CD14-positive monocyte (primary cell): Measurements from ENCODE around the gene HMHB1. TPM values are rescaled to one million over a fixed set of nuclear protein-coding genes. Genes with fewer than 3 reads are reported as not detected.

Source experiments
- DNase-seq, 3 donors: peaks; one replicate each; pipeline ENCODE4 v3.0.0-alpha.2; 2011 to 2022
- H2AFZ ChIP-seq: 2 replicates; pipeline ENCODE4 v1.6.0; 2012; ENCODE audit warnings: mild to moderate bottlenecking, low read depth, low read length, inconsistent platforms; ENCODE audit not compliant: insufficient read depth, poor library complexity, severe bottlenecking
- H3K27ac ChIP-seq, 2 donors: 1 replicate in 1 of 2; 2 replicates in 1 of 2; pipeline ENCODE4 v1.5.1; 2012 to 2013; ENCODE audit warnings: low read length in 2 of 2, control low read depth in 1 of 2, inconsistent platforms in 1 of 2, low read depth in 1 of 2, mild to moderate bottlenecking in 1 of 2
- H3K27me3 ChIP-seq, 2 donors: one replicate each; pipeline versions ENCODE4 v1.6.0 to v1.6.1; 2011 to 2013; ENCODE audit warnings: low read length in 2 of 2; ENCODE audit not compliant: control insufficient read depth in 2 of 2, insufficient read depth in 2 of 2
- H3K36me3 ChIP-seq, 2 donors: replicated peaks in 1 of 2; 1 replicate in 1 of 2; 2 replicates in 1 of 2; pipeline versions ENCODE4 v1.5.1 to v1.6.1; 2012 to 2013; ENCODE audit warnings: low read length in 2 of 2, control low read depth in 1 of 2, inconsistent platforms in 1 of 2, mild to moderate bottlenecking in 1 of 2; ENCODE audit not compliant: insufficient read depth in 2 of 2, control insufficient read depth in 1 of 2
- H3K4me1 ChIP-seq, 2 donors: 1 replicate in 1 of 2; 2 replicates in 1 of 2; pipeline versions ENCODE4 v1.5.1 to v1.6.1; 2012 to 2013; ENCODE audit warnings: low read length in 2 of 2, control low read depth in 1 of 2, inconsistent platforms in 1 of 2, mild to moderate bottlenecking in 1 of 2, moderate library complexity in 1 of 2; ENCODE audit not compliant: insufficient read depth in 2 of 2, control insufficient read depth in 1 of 2
- H3K4me2 ChIP-seq: replicated peaks from 2 replicates; pipeline ENCODE3; 2012; ENCODE audit warnings: low read length, moderate library complexity, mild to moderate bottlenecking; ENCODE audit not compliant: poor library complexity, severe bottlenecking; ENCODE audit errors: extremely low read depth
- H3K4me3 ChIP-seq, 3 experiments: fragments of 200-600 bp in 1 of 3; sonication (generic) in 1 of 3; replicated peaks in 1 of 3; 1 replicate in 2 of 3; 2 replicates in 1 of 3; pipeline ENCODE4 v1.5.1; 2011 to 2013; ENCODE audit warnings: low read length in 3 of 3, mild to moderate bottlenecking in 3 of 3, control low read depth in 2 of 3, low read depth in 2 of 3, inconsistent platforms in 1 of 3, moderate library complexity in 1 of 3
- H3K79me2 ChIP-seq: 2 replicates; pipeline ENCODE4 v1.6.0; 2012; ENCODE audit warnings: mild to moderate bottlenecking, control low read depth, inconsistent platforms, low read length, moderate library complexity; ENCODE audit not compliant: insufficient read depth
- H3K9ac ChIP-seq: 2 replicates; pipeline ENCODE4 v1.6.0; 2017; ENCODE audit warnings: low read length, mild to moderate bottlenecking; ENCODE audit not compliant: insufficient read depth, poor library complexity, severe bottlenecking
- H3K9me3 ChIP-seq, 2 donors: replicated peaks in 1 of 2; 1 replicate in 1 of 2; 2 replicates in 1 of 2; pipeline versions ENCODE4 v1.5.1 to v1.6.1; 2012 to 2013; ENCODE audit warnings: low read length in 2 of 2, control low read depth in 1 of 2; ENCODE audit not compliant: control insufficient read depth in 1 of 2, insufficient read depth in 1 of 2
- H4K20me1 ChIP-seq: 2 replicates; pipeline ENCODE4 v1.6.0; 2012; ENCODE audit warnings: mild to moderate bottlenecking, low read length, control low read depth, moderate library complexity; ENCODE audit not compliant: insufficient read depth
- H3K27ac Mint-ChIP-seq, 7 donors: one replicate each; pipeline ENCODE4 v1.8.0; 2020; ENCODE audit warnings: mild to moderate bottlenecking in 7 of 7, mixed read lengths in 7 of 7, moderate library complexity in 6 of 7, inconsistent platforms in 2 of 7
- H3K27me3 Mint-ChIP-seq, 3 donors: one replicate each; pipeline ENCODE4 v1.8.0; 2021 to 2022; ENCODE audit warnings: low read depth in 3 of 3, mild to moderate bottlenecking in 3 of 3, mixed read lengths in 3 of 3, moderate library complexity in 3 of 3, inconsistent platforms in 1 of 3
- H3K36me3 Mint-ChIP-seq, 2 donors: one replicate each; pipeline ENCODE4 v1.8.0; 2020; ENCODE audit warnings: mixed read lengths in 2 of 2, inconsistent platforms in 1 of 2, mild to moderate bottlenecking in 1 of 2
- H3K4me1 Mint-ChIP-seq: one replicate; pipeline ENCODE4 v1.8.0; 2020; ENCODE audit warnings: mild to moderate bottlenecking, mixed read lengths
- H3K4me3 Mint-ChIP-seq, 2 donors: one replicate each; pipeline ENCODE4 v1.8.0; 2020; ENCODE audit warnings: mild to moderate bottlenecking in 2 of 2, mixed read lengths in 2 of 2, moderate library complexity in 1 of 2
- H3K9me3 Mint-ChIP-seq, 7 donors: one replicate each; pipeline ENCODE4 v1.8.0; 2020 to 2022; ENCODE audit warnings: mixed read lengths in 7 of 7, mild to moderate bottlenecking in 6 of 7, moderate library complexity in 6 of 7, inconsistent platforms in 2 of 7
- CTCF ChIP-seq: fragments of 200-600 bp; IDR thresholded peaks from one replicate; pipeline ENCODE4 v1.8.0; 2022; ENCODE audit warnings: antibody characterized with exemption, mild to moderate bottlenecking
- WGBS: methylation state at CpG from one replicate; pipeline ENCODE4 v1.1.5; 2013; ENCODE audit warnings: missing lambda C conversion rate; ENCODE audit not compliant: insufficient coverage; 5-methylcytosine and 5-hydroxymethylcytosine counted together
- intact Hi-C, 2 donors: fragments of 100-400 bp; cut with micrococcal nuclease; formaldehyde crosslinking; loops; one replicate each; pipeline versions ENCODE4 v1.15.0 to v1.15.1; 2023
- polyA plus RNA-seq, 3 donors: library from polyadenylated mRNA; depleted of rRNA in 1 of 3; unstranded in 2 of 3; stranded (reverse) in 1 of 3; fragments of 300-500 nt in 2 of 3; fragments of >200 nt in 1 of 3; fragmentation: Illumina TruSeq in 2 of 3; gene quantifications; 1 replicate in 2 of 3; 2 replicates in 1 of 3; pipeline ENCODE4 v1.2.3, GENCODE V29; 2012 to 2021

HMHB1 gene
- polyA plus RNA-seq, 3 donors, result not detected

GRCh38 chr5:143837306-143837848 lies 25.4 kb downstream of the HMHB1 start:
- Histone ChIP-seq H3K4me2 (no peak overlapping the region), H3K79me2 (no peaks in the 10 kb centered on the region), H3K27me3 (no peaks in the 10 kb centered on the region), H3K4me3 (no peak overlapping the region), H3K9me3 (no peaks in the 10 kb centered on the region), H3K9ac (no peak overlapping the region), H3K4me1 (no peaks in the 10 kb centered on the region), H3K36me3 (no peaks in the 10 kb centered on the region), H4K20me1 (no peaks in the 10 kb centered on the region), H2AFZ (no peak overlapping the region), H3K27ac (no peak overlapping the region)
- Mint-ChIP-seq H3K4me3 (no peak overlapping the region), H3K4me1 (no peaks in the 10 kb centered on the region), H3K9me3 (peaks cover 0 to 5% (median 0%) of the 10 kb centered on the region in 7 donors), H3K27me3 (peaks cover 0 to 1% (median 0%) of the 10 kb centered on the region in 3 donors), H3K36me3 (no peaks in the 10 kb centered on the region), H3K27ac (no peak overlapping the region)
- DNase-seq, result no peak
- intact Hi-C loops, result no loop called here
- WGBS, result 92% methylated on average over 3 of the region's 7 CpGs
- TF ChIP-seq CTCF, result no peak

GRCh38 chr5:143841446-143841845 lies 29.5 kb downstream of the HMHB1 start:
- TF ChIP-seq CTCF, result no peak
- Histone ChIP-seq H3K27ac (no peak overlapping the region), H2AFZ (no peak overlapping the region), H3K4me3 (no peak overlapping the region), H3K36me3 (no peaks in the 10 kb centered on the region), H3K9ac (no peak overlapping the region), H3K79me2 (no peaks in the 10 kb centered on the region), H3K27me3 (no peaks in the 10 kb centered on the region), H4K20me1 (no peaks in the 10 kb centered on the region), H3K9me3 (no peaks in the 10 kb centered on the region), H3K4me2 (no peak overlapping the region), H3K4me1 (no peaks in the 10 kb centered on the region)
- Mint-ChIP-seq H3K9me3 (peaks cover 0 to 5% (median 0%) of the 10 kb centered on the region in 7 donors), H3K36me3 (no peaks in the 10 kb centered on the region), H3K27ac (peak overlapping the region in 1 of 7 donors; percentile 9), H3K4me1 (no peaks in the 10 kb centered on the region), H3K4me3 (no peak overlapping the region), H3K27me3 (peaks cover 0 to 4% (median 2%) of the 10 kb centered on the region in 3 donors)
- intact Hi-C loops, result no loop called here
- DNase-seq, result no peak
